ENCODE results near the gene KCNQ1. TPM values are rescaled to one million over a fixed set of nuclear protein-coding genes. Genes with fewer than 3 reads are reported as not detected.

KCNQ1 gene
- total RNA-seq, 1 experiment from 2014 or later, result 2.5 TPM

- ATAC-seq (no peak), DNase-seq (ENCODE audit: low spot score) (no peak)
- no peaks in the 10 kb centered on the region for H3K9me3 Mint-ChIP-seq
- ChIA-PET CTCF (interaction anchor here (2.8 kb wide), 1 partner anchor 13 kb away, joined by 11 read pairs; no protein-coding TSS in a partner anchor), POLR2A (no interaction called here)
- H3K27me3 Mint-ChIP-seq (ENCODE audit: low read depth), result peaks cover 42% of the 10 kb centered on the region
- TF ChIP-seq OVOL2 (CRISPR knock-in tag; IDR thresholded peaks at IDR 0.05; ENCODE audit: borderline replicate concordance) (no peak), CBFB (CRISPR knock-in tag; IDR thresholded peaks at IDR 0.05; ENCODE audit: low read depth) (no peak), PREB (CRISPR knock-in tag; IDR thresholded peaks at IDR 0.05; ENCODE audit: borderline replicate concordance) (no peak), NFYB (CRISPR knock-in tag; conservative IDR thresholded peaks at IDR 0.05; ENCODE audit: low read depth) (no peak), ZBTB43 (CRISPR knock-in tag; IDR thresholded peaks at IDR 0.05) (no peak), ZNF532 (CRISPR knock-in tag; IDR thresholded peaks at IDR 0.05; ENCODE audit: borderline replicate concordance) (no peak), USF2 (CRISPR knock-in tag; IDR thresholded peaks at IDR 0.05) (no peak), FOXK1 (CRISPR knock-in tag; IDR thresholded peaks at IDR 0.05) (no peak), SP1 (CRISPR knock-in tag; conservative IDR thresholded peaks at IDR 0.05) (no peak), GABPB1 (CRISPR knock-in tag; IDR thresholded peaks at IDR 0.05) (no peak), RORB (CRISPR knock-in tag; IDR thresholded peaks at IDR 0.05) (no peak), TEAD1 (CRISPR knock-in tag; IDR thresholded peaks at IDR 0.05) (no peak), ZBTB21 (CRISPR knock-in tag; IDR thresholded peaks at IDR 0.05; ENCODE audit: borderline replicate concordance) (no peak), ZNF138 (CRISPR knock-in tag; conservative IDR thresholded peaks at IDR 0.05) (no peak), ZNF416 (CRISPR knock-in tag; IDR thresholded peaks at IDR 0.05) (no peak), ZNF232 (CRISPR knock-in tag; IDR thresholded peaks at IDR 0.05) (no peak), FOXJ3 (CRISPR knock-in tag; IDR thresholded peaks at IDR 0.05; ENCODE audit: borderline replicate concordance) (no peak)
- TF ChIP-seq, protein P1, sequence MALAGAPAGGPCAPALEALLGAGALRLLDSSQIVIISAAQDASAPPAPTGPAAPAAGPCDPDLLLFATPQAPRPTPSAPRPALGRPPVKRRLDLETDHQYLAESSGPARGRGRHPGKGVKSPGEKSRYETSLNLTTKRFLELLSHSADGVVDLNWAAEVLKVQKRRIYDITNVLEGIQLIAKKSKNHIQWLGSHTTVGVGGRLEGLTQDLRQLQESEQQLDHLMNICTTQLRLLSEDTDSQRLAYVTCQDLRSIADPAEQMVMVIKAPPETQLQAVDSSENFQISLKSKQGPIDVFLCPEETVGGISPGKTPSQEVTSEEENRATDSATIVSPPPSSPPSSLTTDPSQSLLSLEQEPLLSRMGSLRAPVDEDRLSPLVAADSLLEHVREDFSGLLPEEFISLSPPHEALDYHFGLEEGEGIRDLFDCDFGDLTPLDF (CRISPR knock-in tag; IDR thresholded peaks at IDR 0.05), result no peak
- peaks cover 2% of the 10 kb centered on the region; the same call in 1 of the 2 replicates for H3K4me1 Mint-ChIP-seq
- no peaks in the 10 kb centered on the region for H3K36me3 Mint-ChIP-seq
- no peak overlapping the region for H3K27ac Mint-ChIP-seq
- H3K4me3 Mint-ChIP-seq, result no peak overlapping the region
Measured at GRCh38 chr11:2844116-2844842, 399.5 kb downstream of the KCNQ1 start.

Data from WTC11 (cell line).